CD14-positive monocyte (primary cell): ENCODE data around the gene DGKB. TPM values are rescaled to one million over a fixed set of nuclear protein-coding genes. Genes with fewer than 3 reads are reported as not detected.

Source experiments
- DNase-seq, 3 donors: peaks; one replicate each; pipeline ENCODE4 v3.0.0-alpha.2; 2011 to 2022
- H2AFZ ChIP-seq: 2 replicates; pipeline ENCODE4 v1.6.0; 2012; ENCODE audit warnings: mild to moderate bottlenecking, low read depth, low read length, inconsistent platforms; ENCODE audit not compliant: insufficient read depth, poor library complexity, severe bottlenecking
- H3K27ac ChIP-seq, 2 donors: 1 replicate in 1 of 2; 2 replicates in 1 of 2; pipeline ENCODE4 v1.5.1; 2012 to 2013; ENCODE audit warnings: low read length in 2 of 2, control low read depth in 1 of 2, inconsistent platforms in 1 of 2, low read depth in 1 of 2, mild to moderate bottlenecking in 1 of 2
- H3K27me3 ChIP-seq, 2 donors: one replicate each; pipeline versions ENCODE4 v1.6.0 to v1.6.1; 2011 to 2013; ENCODE audit warnings: low read length in 2 of 2; ENCODE audit not compliant: control insufficient read depth in 2 of 2, insufficient read depth in 2 of 2
- H3K36me3 ChIP-seq, 2 donors: replicated peaks in 1 of 2; 1 replicate in 1 of 2; 2 replicates in 1 of 2; pipeline versions ENCODE4 v1.5.1 to v1.6.1; 2012 to 2013; ENCODE audit warnings: low read length in 2 of 2, control low read depth in 1 of 2, inconsistent platforms in 1 of 2, mild to moderate bottlenecking in 1 of 2; ENCODE audit not compliant: insufficient read depth in 2 of 2, control insufficient read depth in 1 of 2
- H3K4me1 ChIP-seq, 2 donors: 1 replicate in 1 of 2; 2 replicates in 1 of 2; pipeline versions ENCODE4 v1.5.1 to v1.6.1; 2012 to 2013; ENCODE audit warnings: low read length in 2 of 2, control low read depth in 1 of 2, inconsistent platforms in 1 of 2, mild to moderate bottlenecking in 1 of 2, moderate library complexity in 1 of 2; ENCODE audit not compliant: insufficient read depth in 2 of 2, control insufficient read depth in 1 of 2
- H3K4me2 ChIP-seq: replicated peaks from 2 replicates; pipeline ENCODE3; 2012; ENCODE audit warnings: low read length, moderate library complexity, mild to moderate bottlenecking; ENCODE audit not compliant: poor library complexity, severe bottlenecking; ENCODE audit errors: extremely low read depth
- H3K4me3 ChIP-seq, 3 experiments: fragments of 200-600 bp in 1 of 3; sonication (generic) in 1 of 3; replicated peaks in 1 of 3; 1 replicate in 2 of 3; 2 replicates in 1 of 3; pipeline ENCODE4 v1.5.1; 2011 to 2013; ENCODE audit warnings: low read length in 3 of 3, mild to moderate bottlenecking in 3 of 3, control low read depth in 2 of 3, low read depth in 2 of 3, inconsistent platforms in 1 of 3, moderate library complexity in 1 of 3
- H3K79me2 ChIP-seq: 2 replicates; pipeline ENCODE4 v1.6.0; 2012; ENCODE audit warnings: mild to moderate bottlenecking, control low read depth, inconsistent platforms, low read length, moderate library complexity; ENCODE audit not compliant: insufficient read depth
- H3K9ac ChIP-seq: 2 replicates; pipeline ENCODE4 v1.6.0; 2017; ENCODE audit warnings: low read length, mild to moderate bottlenecking; ENCODE audit not compliant: insufficient read depth, poor library complexity, severe bottlenecking
- H3K9me3 ChIP-seq, 2 donors: replicated peaks in 1 of 2; 1 replicate in 1 of 2; 2 replicates in 1 of 2; pipeline versions ENCODE4 v1.5.1 to v1.6.1; 2012 to 2013; ENCODE audit warnings: low read length in 2 of 2, control low read depth in 1 of 2; ENCODE audit not compliant: control insufficient read depth in 1 of 2, insufficient read depth in 1 of 2
- H4K20me1 ChIP-seq: 2 replicates; pipeline ENCODE4 v1.6.0; 2012; ENCODE audit warnings: mild to moderate bottlenecking, low read length, control low read depth, moderate library complexity; ENCODE audit not compliant: insufficient read depth
- H3K27ac Mint-ChIP-seq, 7 donors: one replicate each; pipeline ENCODE4 v1.8.0; 2020; ENCODE audit warnings: mild to moderate bottlenecking in 7 of 7, mixed read lengths in 7 of 7, moderate library complexity in 6 of 7, inconsistent platforms in 2 of 7
- H3K27me3 Mint-ChIP-seq, 3 donors: one replicate each; pipeline ENCODE4 v1.8.0; 2021 to 2022; ENCODE audit warnings: low read depth in 3 of 3, mild to moderate bottlenecking in 3 of 3, mixed read lengths in 3 of 3, moderate library complexity in 3 of 3, inconsistent platforms in 1 of 3
- H3K36me3 Mint-ChIP-seq, 2 donors: one replicate each; pipeline ENCODE4 v1.8.0; 2020; ENCODE audit warnings: mixed read lengths in 2 of 2, inconsistent platforms in 1 of 2, mild to moderate bottlenecking in 1 of 2
- H3K4me1 Mint-ChIP-seq: one replicate; pipeline ENCODE4 v1.8.0; 2020; ENCODE audit warnings: mild to moderate bottlenecking, mixed read lengths
- H3K4me3 Mint-ChIP-seq, 2 donors: one replicate each; pipeline ENCODE4 v1.8.0; 2020; ENCODE audit warnings: mild to moderate bottlenecking in 2 of 2, mixed read lengths in 2 of 2, moderate library complexity in 1 of 2
- H3K9me3 Mint-ChIP-seq, 7 donors: one replicate each; pipeline ENCODE4 v1.8.0; 2020 to 2022; ENCODE audit warnings: mixed read lengths in 7 of 7, mild to moderate bottlenecking in 6 of 7, moderate library complexity in 6 of 7, inconsistent platforms in 2 of 7
- CTCF ChIP-seq: fragments of 200-600 bp; IDR thresholded peaks from one replicate; pipeline ENCODE4 v1.8.0; 2022; ENCODE audit warnings: antibody characterized with exemption, mild to moderate bottlenecking
- WGBS: methylation state at CpG from one replicate; pipeline ENCODE4 v1.1.5; 2013; ENCODE audit warnings: missing lambda C conversion rate; ENCODE audit not compliant: insufficient coverage; 5-methylcytosine and 5-hydroxymethylcytosine counted together
- intact Hi-C, 2 donors: fragments of 100-400 bp; cut with micrococcal nuclease; formaldehyde crosslinking; loops; one replicate each; pipeline versions ENCODE4 v1.15.0 to v1.15.1; 2023
- polyA plus RNA-seq, 3 donors: library from polyadenylated mRNA; depleted of rRNA in 1 of 3; unstranded in 2 of 3; stranded (reverse) in 1 of 3; fragments of 300-500 nt in 2 of 3; fragments of >200 nt in 1 of 3; fragmentation: Illumina TruSeq in 2 of 3; gene quantifications; 1 replicate in 2 of 3; 2 replicates in 1 of 3; pipeline ENCODE4 v1.2.3, GENCODE V29; 2012 to 2021

Gene DGKB
- polyA plus RNA-seq, 3 donors = not detected

- TF ChIP-seq CTCF = no peak
- no CpG with 5 or more reads among the region's 1 CpG for WGBS
These were observed 643.7 kb downstream of the DGKB start for GRCh38 chr7:14258861-14259260.

GRCh38 chr7:14258441-14258840 is 644.1 kb downstream of the DGKB start:
- WGBS = no CpG with 5 or more reads among the region's 2 CpGs
- H3K27ac ChIP-seq = no peak overlapping the region

More at GRCh38 chr7:14258861-14259260, 643.7 kb downstream of the DGKB start:
- H3K4me3 ChIP-seq = no peak overlapping the region
- Mint-ChIP-seq H3K4me3 (no peak overlapping the region), H3K9me3 (peaks cover 0 to 7% (median 4%) of the 10 kb centered on the region in 7 donors), H3K36me3 (no peaks in the 10 kb centered on the region), H3K27me3 (peaks cover 0 to 1% (median 0%) of the 10 kb centered on the region in 3 donors), H3K4me1 (no peaks in the 10 kb centered on the region), H3K27ac (no peak overlapping the region)
- H3K4me2 ChIP-seq = no peak overlapping the region
- H4K20me1 ChIP-seq = no peaks in the 10 kb centered on the region
- no peak overlapping the region for H2AFZ ChIP-seq
- DNase-seq = no peak
- no peaks in the 10 kb centered on the region for H3K4me1 ChIP-seq
- peaks cover 0 to 6% of the 10 kb centered on the region in 2 donors for H3K9me3 ChIP-seq
- no peak overlapping the region for H3K27ac ChIP-seq
- H3K36me3 ChIP-seq = no peaks in the 10 kb centered on the region
- intact Hi-C loops = no loop called here
- no peaks in the 10 kb centered on the region for H3K79me2 ChIP-seq
- H3K27me3 ChIP-seq = no peaks in the 10 kb centered on the region
- no peak overlapping the region for H3K9ac ChIP-seq

More at GRCh38 chr7:14258441-14258840, 644.1 kb downstream of the DGKB start:
- Histone ChIP-seq H3K27me3 (no peaks in the 10 kb centered on the region), H4K20me1 (no peaks in the 10 kb centered on the region), H3K4me1 (no peaks in the 10 kb centered on the region), H2AFZ (no peak overlapping the region), H3K4me2 (no peak overlapping the region), H3K9ac (no peak overlapping the region), H3K79me2 (no peaks in the 10 kb centered on the region), H3K4me3 (no peak overlapping the region), H3K9me3 (peaks cover 0 to 6% of the 10 kb centered on the region in 2 donors), H3K36me3 (no peaks in the 10 kb centered on the region)
- Mint-ChIP-seq H3K36me3 (no peaks in the 10 kb centered on the region), H3K4me1 (no peaks in the 10 kb centered on the region), H3K4me3 (no peak overlapping the region), H3K27ac (no peak overlapping the region), H3K27me3 (peaks cover 0 to 1% (median 0%) of the 10 kb centered on the region in 3 donors), H3K9me3 (peaks cover 0 to 7% (median 4%) of the 10 kb centered on the region in 7 donors)
- no peak for DNase-seq
- TF ChIP-seq CTCF = no peak
- intact Hi-C loops = no loop called here
